Measurements from ENCODE around the gene CEP72.

- TF ChIP-seq CTCF (IDR thresholded peaks at IDR 0.05) = no peak
- no peak for TF ChIP-seq ZFX (IDR thresholded peaks at IDR 0.05; ENCODE audit: borderline replicate concordance)
Measured at GRCh38 chr5:574906-575305, 37.2 kb upstream of the CEP72 start.

Measured in 22Rv1 (cell line).